Testis (tissue), 3 donors: ENCODE measurements around the gene RPS14. TPM values are rescaled to one million over a fixed set of nuclear protein-coding genes. Genes with fewer than 3 reads are reported as not detected.

ENCODE experiments used
- DNase-seq: peaks from one replicate; pipeline ENCODE4 v3.0.0-alpha.2; 2019
- H3K27ac ChIP-seq, 2 donors: fragments of 200-600 bp; sonication (generic); one replicate each; pipeline ENCODE4 v1.5.1; 2019
- H3K27me3 ChIP-seq: fragments of 200-600 bp; sonication (generic); one replicate; pipeline ENCODE4 v1.5.1; 2019
- H3K36me3 ChIP-seq: fragments of 200-600 bp; sonication (generic); one replicate; pipeline ENCODE4 v1.5.1; 2017; ENCODE audit warnings: low read depth; ENCODE audit errors: missing control alignments
- H3K4me1 ChIP-seq: fragments of 200-600 bp; sonication (generic); one replicate; pipeline ENCODE4 v1.5.1; 2019
- H3K4me3 ChIP-seq, 2 donors: fragments of 200-600 bp; sonication (generic); one replicate each; pipeline ENCODE4 v1.5.1; 2017 to 2019
- H3K9me3 ChIP-seq: fragments of 200-600 bp; sonication (generic); one replicate; pipeline ENCODE4 v1.5.1; 2017
- POLR2A ChIP-seq: fragments of 450-650 bp; IDR thresholded peaks from one replicate; pipeline ENCODE4 v1.6.1; 2017; ENCODE audit warnings: antibody characterized with exemption, mild to moderate bottlenecking, moderate library complexity
- WGBS, 2 donors: methylation state at CpG; one replicate each; pipeline ENCODE4 v1.1.5; 2018; 5-methylcytosine and 5-hydroxymethylcytosine counted together
- intact Hi-C: fragments of 100-400 bp; cut with DNase I; formaldehyde crosslinking; loops from one replicate; pipeline ENCODE4 v1.15.1; 2023; ENCODE audit warnings: low total_unique reads
- polyA plus RNA-seq: library from polyadenylated mRNA; stranded (reverse); fragments of 350-450 nt; fragmentation: Illumina TruSeq; extraction: RNeasy Lipid Tissue Mini Kit (QIAGEN cat#74804); gene quantifications from one replicate; pipeline ENCODE4 v1.2.3, GENCODE V29; 2014; ENCODE audit warnings: low read depth, low replicate concordance; ENCODE audit not compliant: insufficient read depth
- total RNA-seq, 2 donors: library from RNA; depleted of rRNA; stranded (reverse); fragments of >200 nt; gene quantifications; one replicate each; pipeline ENCODE4 v1.2.3, GENCODE V29; 2016
- TF ChIP-seq, protein P1 (sequence below), 3 experiments: fragments of 450-650 bp in 2 of 3; fragments of 200-600 bp in 1 of 3; sonication (generic) in 1 of 3; IDR thresholded peaks; one replicate each; pipeline ENCODE4 v1.5.1; 2016 to 2019; ENCODE audit warnings: antibody characterized with exemption in 3 of 3, mild to moderate bottlenecking in 2 of 3, moderate library complexity in 1 of 3

Gene RPS14
- total and polyA plus RNA-seq, 3 donors from 2014 or later = 781 to 1,273 (median 1,234) TPM

DNA sequence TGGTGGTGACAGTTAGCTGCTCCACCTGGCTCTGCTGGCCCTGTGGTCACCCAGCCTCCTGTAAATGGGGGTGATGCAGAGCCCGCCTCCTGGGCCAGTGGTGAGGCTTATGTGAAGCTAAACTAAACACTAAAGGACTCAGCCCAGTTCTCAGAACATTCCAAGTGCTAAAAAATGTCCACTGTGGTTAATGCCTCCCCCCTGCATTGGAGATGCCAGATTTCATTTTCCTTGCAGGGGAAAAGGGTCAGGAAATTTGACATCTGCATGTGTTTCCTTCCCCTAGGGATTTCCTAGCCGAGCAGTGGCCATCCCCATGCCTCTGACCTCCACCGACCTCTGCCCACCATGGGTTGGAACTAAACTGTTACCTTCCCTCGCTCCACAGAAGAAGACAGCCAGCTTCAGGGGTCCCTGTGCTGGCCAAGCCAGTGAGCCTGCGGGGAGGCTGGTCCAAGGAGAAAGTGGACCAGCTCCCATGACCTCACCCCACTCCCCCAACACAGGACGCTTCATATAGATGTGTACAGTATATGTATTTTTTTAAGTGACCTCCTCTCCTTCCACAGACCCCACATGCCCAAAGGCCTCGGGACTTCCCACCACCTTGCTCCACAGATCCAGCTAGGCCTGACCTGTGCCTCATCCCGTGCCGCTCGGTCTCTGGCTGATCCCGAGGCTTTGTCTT lies 49.9 kb downstream of the RPS14 start:
- Histone ChIP-seq H3K9me3 (no peaks in the 10 kb centered on the region), H3K27ac (no peak overlapping the region), H3K4me1 (no peaks in the 10 kb centered on the region), H3K27me3 (no peaks in the 10 kb centered on the region), H3K36me3 (no peaks in the 10 kb centered on the region), H3K4me3 (no peak overlapping the region)
- WGBS, 2 donors = 84 to 89% methylated on average over 11 of the region's 11 CpGs
- TF ChIP-seq, protein P1, sequence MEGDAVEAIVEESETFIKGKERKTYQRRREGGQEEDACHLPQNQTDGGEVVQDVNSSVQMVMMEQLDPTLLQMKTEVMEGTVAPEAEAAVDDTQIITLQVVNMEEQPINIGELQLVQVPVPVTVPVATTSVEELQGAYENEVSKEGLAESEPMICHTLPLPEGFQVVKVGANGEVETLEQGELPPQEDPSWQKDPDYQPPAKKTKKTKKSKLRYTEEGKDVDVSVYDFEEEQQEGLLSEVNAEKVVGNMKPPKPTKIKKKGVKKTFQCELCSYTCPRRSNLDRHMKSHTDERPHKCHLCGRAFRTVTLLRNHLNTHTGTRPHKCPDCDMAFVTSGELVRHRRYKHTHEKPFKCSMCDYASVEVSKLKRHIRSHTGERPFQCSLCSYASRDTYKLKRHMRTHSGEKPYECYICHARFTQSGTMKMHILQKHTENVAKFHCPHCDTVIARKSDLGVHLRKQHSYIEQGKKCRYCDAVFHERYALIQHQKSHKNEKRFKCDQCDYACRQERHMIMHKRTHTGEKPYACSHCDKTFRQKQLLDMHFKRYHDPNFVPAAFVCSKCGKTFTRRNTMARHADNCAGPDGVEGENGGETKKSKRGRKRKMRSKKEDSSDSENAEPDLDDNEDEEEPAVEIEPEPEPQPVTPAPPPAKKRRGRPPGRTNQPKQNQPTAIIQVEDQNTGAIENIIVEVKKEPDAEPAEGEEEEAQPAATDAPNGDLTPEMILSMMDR (IDR thresholded peaks at IDR 0.05) = no peak
- no peak for TF ChIP-seq POLR2A
- no peak for DNase-seq
- intact Hi-C loops = no loop called here

DNA sequence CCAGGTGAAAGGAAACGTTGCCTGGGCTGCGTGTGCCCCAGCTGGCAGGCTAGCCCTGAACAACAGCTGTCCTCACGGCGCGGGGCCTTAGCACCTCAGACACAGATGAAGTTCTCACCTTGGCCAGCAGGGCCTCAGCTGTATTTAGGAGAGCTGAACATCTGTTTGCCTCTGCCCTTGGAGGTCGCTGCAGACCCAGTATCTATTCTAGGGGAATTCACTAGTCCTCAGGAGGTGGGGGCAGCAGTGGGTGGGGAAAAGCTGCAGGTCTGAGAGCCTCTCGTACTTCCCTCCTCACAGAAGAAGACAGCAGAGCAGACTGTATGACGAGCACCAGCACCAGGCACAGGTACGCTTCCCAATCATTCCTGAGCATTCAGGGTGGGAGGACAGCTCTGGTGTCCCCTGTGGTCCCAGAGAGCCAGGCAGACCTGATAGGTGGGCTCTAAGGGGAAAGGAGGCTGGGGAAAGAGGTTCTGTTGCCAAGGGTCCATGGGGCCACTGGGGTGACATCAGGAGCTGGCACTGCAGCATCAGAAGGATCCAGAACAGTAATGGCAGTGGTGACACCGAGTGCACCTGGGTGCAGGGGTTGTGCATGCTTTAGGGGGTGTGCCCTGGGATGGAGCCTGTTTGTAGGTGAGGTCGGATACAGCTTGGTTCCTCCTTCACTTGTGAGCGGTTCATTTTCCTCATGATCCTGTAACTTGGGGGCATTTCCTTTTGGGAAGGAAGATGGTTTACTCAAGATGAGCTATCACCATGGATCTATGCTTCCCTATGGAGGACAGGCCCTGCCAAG lies 50.6 kb downstream of the RPS14 start:
- DNase-seq = no peak
- no peak overlapping the region for H3K27ac ChIP-seq
- H3K4me3 ChIP-seq = no peak overlapping the region
- H3K36me3 ChIP-seq = no peaks in the 10 kb centered on the region
- H3K9me3 ChIP-seq = no peaks in the 10 kb centered on the region
- no peaks in the 10 kb centered on the region for H3K27me3 ChIP-seq
- intact Hi-C loops = no loop called here
- WGBS, 2 donors = 64 to 98% methylated on average over 8 to 12 of the region's 12 CpGs
- no peaks in the 10 kb centered on the region for H3K4me1 ChIP-seq
- TF ChIP-seq, protein P1 (IDR thresholded peaks at IDR 0.05) = peak in 1 of 3 experiments; percentile 5
- no peak for TF ChIP-seq POLR2A

DNA sequence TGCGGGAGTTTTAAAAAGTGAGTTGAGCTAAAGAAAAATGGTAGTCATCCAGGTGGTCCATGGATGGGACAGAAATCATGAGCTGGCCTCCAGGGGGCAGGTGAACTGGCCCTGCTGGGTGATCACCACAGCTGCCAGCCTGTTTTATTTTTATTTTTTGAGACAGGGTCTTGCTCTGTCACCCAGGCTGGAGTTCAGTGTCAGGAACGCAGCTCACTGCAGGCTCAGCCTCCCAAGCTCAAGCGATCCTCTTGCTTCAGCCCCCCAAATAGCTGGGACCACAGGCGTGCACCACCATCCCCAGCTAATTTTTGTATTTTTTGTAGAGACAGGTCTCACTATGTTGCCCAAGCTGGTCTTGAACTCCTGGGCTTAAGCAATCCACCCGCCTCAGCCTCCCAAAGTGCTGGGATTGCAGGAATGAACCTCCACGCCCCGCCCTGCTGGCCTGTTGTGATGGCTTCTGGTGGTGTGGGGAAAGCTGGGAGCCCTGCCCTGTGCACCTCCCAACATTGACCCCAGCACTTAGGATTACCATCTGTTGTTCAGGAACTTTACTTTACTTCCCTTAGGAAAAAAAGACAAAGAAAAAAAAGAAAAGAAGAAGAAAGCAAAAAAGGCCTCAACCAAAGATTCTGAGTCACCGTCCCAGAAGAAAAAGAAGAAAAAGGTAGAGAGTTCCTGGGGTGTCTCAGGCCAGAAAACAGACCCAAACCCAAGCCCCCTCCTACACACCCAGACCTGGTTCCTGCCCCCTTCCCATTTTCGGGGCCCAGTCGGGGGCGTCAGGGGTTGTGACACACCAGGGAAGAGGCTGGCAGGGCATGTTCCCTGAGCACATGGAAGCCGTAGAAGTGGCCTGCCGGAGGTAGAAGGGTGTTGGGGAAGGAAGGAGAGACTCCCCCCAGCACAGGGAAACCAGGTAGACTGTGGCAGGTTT lies 51.5 kb downstream of the RPS14 start:
- TF ChIP-seq, protein P1 (IDR thresholded peaks at IDR 0.05) = peak in 1 of 3 experiments; percentile 9
- no peak for TF ChIP-seq POLR2A
- H3K9me3 ChIP-seq = no peaks in the 10 kb centered on the region
- no peak overlapping the region for H3K4me3 ChIP-seq
- no peaks in the 10 kb centered on the region for H3K4me1 ChIP-seq
- H3K27ac ChIP-seq = no peak overlapping the region
- no peaks in the 10 kb centered on the region for H3K27me3 ChIP-seq
- WGBS, 2 donors = 91 to 94% methylated on average over 13 of the region's 13 CpGs
- no peak for DNase-seq
- H3K36me3 ChIP-seq = no peaks in the 10 kb centered on the region
- intact Hi-C loops = no loop called here

DNA sequence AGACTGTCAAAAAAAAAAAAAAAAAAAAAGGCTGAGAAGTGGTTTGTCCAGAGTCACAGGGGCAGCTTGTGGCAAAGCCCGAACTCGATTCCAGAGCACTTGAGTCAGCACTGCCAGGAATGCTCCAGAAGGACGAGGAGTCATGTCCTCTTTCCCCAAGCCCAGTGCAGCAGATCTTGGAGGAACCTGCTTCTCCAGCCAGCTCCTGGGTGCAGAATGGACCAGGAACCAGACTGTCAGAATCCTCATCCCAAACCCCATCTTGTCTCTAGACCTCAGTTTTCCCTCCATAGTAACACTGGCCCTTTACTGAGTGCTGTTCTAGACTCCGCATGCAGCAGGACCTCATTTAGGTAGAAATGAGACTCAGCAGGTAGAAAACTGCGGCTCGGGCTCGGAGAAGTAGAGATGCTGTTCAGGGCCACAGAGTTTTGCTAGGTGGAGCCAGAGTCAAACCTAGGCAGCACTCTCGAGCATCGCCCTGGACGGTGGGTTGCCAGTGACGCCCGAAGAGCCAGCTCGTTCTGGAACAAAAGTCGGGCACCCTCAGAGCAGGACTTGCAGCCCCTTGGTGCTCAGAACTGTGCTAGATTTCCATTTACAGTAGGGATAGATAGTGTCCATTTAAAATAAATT lies 52.3 kb downstream of the RPS14 start:
- Histone ChIP-seq H3K27me3 (no peaks in the 10 kb centered on the region), H3K4me3 (no peak overlapping the region), H3K9me3 (no peaks in the 10 kb centered on the region), H3K4me1 (no peaks in the 10 kb centered on the region), H3K36me3 (no peaks in the 10 kb centered on the region), H3K27ac (no peak overlapping the region)
- 94 to 95% methylated on average over 13 to 14 of the region's 14 CpGs for WGBS, 2 donors
- intact Hi-C loops = no loop called here
- no peak for TF ChIP-seq POLR2A
- TF ChIP-seq, protein P1 (IDR thresholded peaks at IDR 0.05) = no peak
- DNase-seq = no peak
